Peyer's patch (tissue), 4 donors: Measurements from ENCODE around the gene SYNPO.

ENCODE experiments used
- POLR2A ChIP-seq, 2 donors: fragments of 450-650 bp; IDR thresholded peaks; one replicate each; pipeline ENCODE4 v1.5.1; 2017; ENCODE audit warnings: antibody characterized with exemption in 2 of 2, mild to moderate bottlenecking in 2 of 2, moderate library complexity in 2 of 2
- TF ChIP-seq, protein P1 (sequence below), 6 experiments: fragments of 450-650 bp in 4 of 6; fragments of 200-600 bp in 2 of 6; sonication (generic) in 1 of 6; IDR thresholded peaks; one replicate each; pipeline ENCODE4 v1.5.1; 2017 to 2019; ENCODE audit warnings: antibody characterized with exemption in 6 of 6, mild to moderate bottlenecking in 3 of 6, moderate library complexity in 1 of 6

DNA sequence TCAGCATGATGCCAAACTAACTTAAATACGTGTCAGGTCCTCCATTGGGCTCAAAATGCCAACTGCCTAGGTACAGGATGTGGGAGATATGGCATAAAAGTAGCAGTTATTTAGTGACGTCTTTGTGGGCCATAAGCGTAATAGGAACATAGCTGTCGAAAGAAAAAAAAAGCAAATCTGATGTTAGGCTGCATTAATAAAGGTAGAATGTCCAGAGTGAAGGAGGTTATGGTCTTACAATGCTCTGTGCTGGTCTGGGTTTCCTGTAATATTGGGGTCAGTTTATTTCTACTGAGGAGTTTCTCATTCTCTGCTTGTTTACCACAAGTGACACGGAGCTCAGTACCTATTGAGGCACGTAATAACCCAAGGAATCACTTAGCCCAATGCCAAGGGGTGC lies 33.4 kb upstream of the SYNPO start:
- TF ChIP-seq, protein P1, sequence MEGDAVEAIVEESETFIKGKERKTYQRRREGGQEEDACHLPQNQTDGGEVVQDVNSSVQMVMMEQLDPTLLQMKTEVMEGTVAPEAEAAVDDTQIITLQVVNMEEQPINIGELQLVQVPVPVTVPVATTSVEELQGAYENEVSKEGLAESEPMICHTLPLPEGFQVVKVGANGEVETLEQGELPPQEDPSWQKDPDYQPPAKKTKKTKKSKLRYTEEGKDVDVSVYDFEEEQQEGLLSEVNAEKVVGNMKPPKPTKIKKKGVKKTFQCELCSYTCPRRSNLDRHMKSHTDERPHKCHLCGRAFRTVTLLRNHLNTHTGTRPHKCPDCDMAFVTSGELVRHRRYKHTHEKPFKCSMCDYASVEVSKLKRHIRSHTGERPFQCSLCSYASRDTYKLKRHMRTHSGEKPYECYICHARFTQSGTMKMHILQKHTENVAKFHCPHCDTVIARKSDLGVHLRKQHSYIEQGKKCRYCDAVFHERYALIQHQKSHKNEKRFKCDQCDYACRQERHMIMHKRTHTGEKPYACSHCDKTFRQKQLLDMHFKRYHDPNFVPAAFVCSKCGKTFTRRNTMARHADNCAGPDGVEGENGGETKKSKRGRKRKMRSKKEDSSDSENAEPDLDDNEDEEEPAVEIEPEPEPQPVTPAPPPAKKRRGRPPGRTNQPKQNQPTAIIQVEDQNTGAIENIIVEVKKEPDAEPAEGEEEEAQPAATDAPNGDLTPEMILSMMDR (IDR thresholded peaks at IDR 0.05) = no peak
- no peak for TF ChIP-seq POLR2A (IDR thresholded peaks at IDR 0.05)
